Ishikawa (cell line): Measurements from ENCODE around the gene ANKRD33.

Source experiments
- CEBPB ChIP-seq: IDR thresholded peaks from 2 replicates; pipeline ENCODE4 v1.6.1; 2012
- CREB1 ChIP-seq: IDR thresholded peaks from 2 replicates; pipeline ENCODE4 v1.6.1; 2012; ENCODE audit warnings: low read depth
- EGR1 ChIP-seq: IDR thresholded peaks from 2 replicates; pipeline ENCODE4 v1.6.1; 2012
- EP300 ChIP-seq: IDR thresholded peaks from 2 replicates; pipeline ENCODE4 v1.6.1; 2012; ENCODE audit warnings: borderline replicate concordance
- FOXM1 ChIP-seq: IDR thresholded peaks from 2 replicates; pipeline ENCODE4 v1.6.1; 2012; ENCODE audit warnings: low read depth, borderline replicate concordance
- MAX ChIP-seq: IDR thresholded peaks from 2 replicates; pipeline ENCODE4 v1.6.1; 2012
- NFIC ChIP-seq: IDR thresholded peaks from 2 replicates; pipeline ENCODE4 v1.6.1; 2012
- RAD21 ChIP-seq: IDR thresholded peaks from 2 replicates; pipeline ENCODE4 v1.6.1; 2012; ENCODE audit warnings: low read depth
- REST ChIP-seq: IDR thresholded peaks from 2 replicates; pipeline ENCODE4 v1.6.1; 2012; ENCODE audit warnings: low read depth, mild to moderate bottlenecking
- TAF1 ChIP-seq: IDR thresholded peaks from 2 replicates; pipeline ENCODE4 v1.6.1; 2012; ENCODE audit warnings: low read depth, mild to moderate bottlenecking
- TCF12 ChIP-seq: IDR thresholded peaks from 2 replicates; pipeline ENCODE4 v1.6.1; 2012; ENCODE audit warnings: low read depth
- TEAD4 ChIP-seq: IDR thresholded peaks from 2 replicates; pipeline ENCODE4 v1.6.1; 2012
- YY1 ChIP-seq: IDR thresholded peaks from 2 replicates; pipeline ENCODE4 v1.6.1; 2012; ENCODE audit warnings: low read depth
- ZBTB7A ChIP-seq: IDR thresholded peaks from 2 replicates; pipeline ENCODE4 v1.6.1; 2012; ENCODE audit warnings: low read depth
- TF ChIP-seq, protein P1 (sequence below): IDR thresholded peaks from 2 replicates; pipeline ENCODE4 v1.6.1; 2012

The ANKRD33 gene

GRCh38 chr12:51937926-51938325 lies 50.0 kb downstream of the ANKRD33 start:
- TF ChIP-seq YY1 (no peak), ZBTB7A (no peak), TCF12 (no peak), CREB1 (no peak), RAD21 (no peak), EP300 (no peak), NFIC (no peak), TEAD4 (no peak), FOXM1 (no peak), CEBPB (no peak)
- TF ChIP-seq, protein P1, sequence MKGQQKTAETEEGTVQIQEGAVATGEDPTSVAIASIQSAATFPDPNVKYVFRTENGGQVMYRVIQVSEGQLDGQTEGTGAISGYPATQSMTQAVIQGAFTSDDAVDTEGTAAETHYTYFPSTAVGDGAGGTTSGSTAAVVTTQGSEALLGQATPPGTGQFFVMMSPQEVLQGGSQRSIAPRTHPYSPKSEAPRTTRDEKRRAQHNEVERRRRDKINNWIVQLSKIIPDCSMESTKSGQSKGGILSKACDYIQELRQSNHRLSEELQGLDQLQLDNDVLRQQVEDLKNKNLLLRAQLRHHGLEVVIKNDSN, result no peak

- TF ChIP-seq, protein P1, result no peak
- no peak for TF ChIP-seq CEBPB
- TF ChIP-seq RAD21, result no peak
- no peak for TF ChIP-seq NFIC
- no peak for TF ChIP-seq TEAD4
- no peak for TF ChIP-seq YY1
- TF ChIP-seq EP300, result no peak
- TF ChIP-seq REST, result no peak
- TF ChIP-seq TCF12, result no peak
These were observed 50.8 kb downstream of the ANKRD33 start for GRCh38 chr12:51938726-51939125.

DNA sequence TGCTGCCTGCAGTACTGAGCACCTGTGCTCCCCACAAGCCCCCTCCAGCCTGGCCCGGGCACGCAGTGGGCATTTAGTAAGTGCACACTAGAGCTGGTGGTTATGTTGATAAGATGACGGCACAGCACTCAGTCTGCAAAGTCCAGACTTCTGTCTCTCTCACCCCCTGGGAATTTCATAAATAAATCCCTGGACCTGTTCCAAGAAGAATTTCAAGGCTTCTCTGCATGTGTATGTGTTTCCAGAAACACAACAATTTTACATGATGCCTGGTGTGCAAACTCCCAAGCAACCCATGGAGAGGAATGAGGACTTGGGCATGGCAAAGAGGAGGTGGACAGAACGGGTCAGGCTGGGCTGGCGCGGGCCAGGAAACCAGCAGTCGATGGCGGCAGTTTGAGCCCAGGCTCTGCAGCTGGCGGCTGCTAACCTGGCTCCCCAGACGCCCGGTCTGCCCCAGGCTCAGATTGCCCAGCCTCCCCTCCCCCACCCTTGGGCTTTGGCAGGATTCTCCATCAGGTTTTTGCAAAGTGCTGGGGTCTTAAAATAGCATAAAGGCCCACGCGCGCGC lies 53.2 kb downstream of the ANKRD33 start:
- no peak for TF ChIP-seq ZBTB7A
- no peak for TF ChIP-seq TCF12
- TF ChIP-seq EGR1, result no peak
- TF ChIP-seq EP300, result no peak
- no peak for TF ChIP-seq TEAD4
- TF ChIP-seq FOXM1, result no peak
- TF ChIP-seq CREB1, result no peak
- TF ChIP-seq, protein P1, result no peak
- TF ChIP-seq CEBPB, result no peak
- TF ChIP-seq YY1, result no peak
- no peak for TF ChIP-seq MAX
- TF ChIP-seq NFIC, result no peak
- TF ChIP-seq TAF1, result no peak
- no peak for TF ChIP-seq RAD21
- TF ChIP-seq REST, result no peak
